Neural cell (in vitro differentiated cells): Measurements from ENCODE around the gene SSBP3.

Experiments used
- CTCF ChIP-seq: fragments of 450-650 bp; IDR thresholded peaks from 2 replicates; pipeline ENCODE4 v1.5.1; 2014; ENCODE audit warnings: antibody characterized with exemption, mild to moderate bottlenecking, moderate library complexity; ENCODE audit not compliant: poor library complexity, severe bottlenecking
- EZH2 ChIP-seq: fragments of 200-600, 300-800 bp; shearing (Covaris generic), sonication (generic); IDR thresholded peaks from 2 replicates; pipeline ENCODE4 v1.6.1; 2014; ENCODE audit warnings: antibody characterized with exemption, low read length, borderline replicate concordance, mild to moderate bottlenecking; ENCODE audit not compliant: insufficient read depth, poor library complexity, severe bottlenecking
- POLR2AphosphoS5 ChIP-seq: IDR thresholded peaks from 2 replicates; pipeline ENCODE4 v1.6.1; 2012
- TF ChIP-seq, protein P1 (sequence below): IDR thresholded peaks from 2 replicates; pipeline ENCODE4 v1.6.1; 2012; ENCODE audit warnings: borderline replicate concordance

GRCh38 chr1:54212872-54213271 lies 193.3 kb downstream of the SSBP3 start:
- TF ChIP-seq CTCF: no peak
- TF ChIP-seq, protein P1, sequence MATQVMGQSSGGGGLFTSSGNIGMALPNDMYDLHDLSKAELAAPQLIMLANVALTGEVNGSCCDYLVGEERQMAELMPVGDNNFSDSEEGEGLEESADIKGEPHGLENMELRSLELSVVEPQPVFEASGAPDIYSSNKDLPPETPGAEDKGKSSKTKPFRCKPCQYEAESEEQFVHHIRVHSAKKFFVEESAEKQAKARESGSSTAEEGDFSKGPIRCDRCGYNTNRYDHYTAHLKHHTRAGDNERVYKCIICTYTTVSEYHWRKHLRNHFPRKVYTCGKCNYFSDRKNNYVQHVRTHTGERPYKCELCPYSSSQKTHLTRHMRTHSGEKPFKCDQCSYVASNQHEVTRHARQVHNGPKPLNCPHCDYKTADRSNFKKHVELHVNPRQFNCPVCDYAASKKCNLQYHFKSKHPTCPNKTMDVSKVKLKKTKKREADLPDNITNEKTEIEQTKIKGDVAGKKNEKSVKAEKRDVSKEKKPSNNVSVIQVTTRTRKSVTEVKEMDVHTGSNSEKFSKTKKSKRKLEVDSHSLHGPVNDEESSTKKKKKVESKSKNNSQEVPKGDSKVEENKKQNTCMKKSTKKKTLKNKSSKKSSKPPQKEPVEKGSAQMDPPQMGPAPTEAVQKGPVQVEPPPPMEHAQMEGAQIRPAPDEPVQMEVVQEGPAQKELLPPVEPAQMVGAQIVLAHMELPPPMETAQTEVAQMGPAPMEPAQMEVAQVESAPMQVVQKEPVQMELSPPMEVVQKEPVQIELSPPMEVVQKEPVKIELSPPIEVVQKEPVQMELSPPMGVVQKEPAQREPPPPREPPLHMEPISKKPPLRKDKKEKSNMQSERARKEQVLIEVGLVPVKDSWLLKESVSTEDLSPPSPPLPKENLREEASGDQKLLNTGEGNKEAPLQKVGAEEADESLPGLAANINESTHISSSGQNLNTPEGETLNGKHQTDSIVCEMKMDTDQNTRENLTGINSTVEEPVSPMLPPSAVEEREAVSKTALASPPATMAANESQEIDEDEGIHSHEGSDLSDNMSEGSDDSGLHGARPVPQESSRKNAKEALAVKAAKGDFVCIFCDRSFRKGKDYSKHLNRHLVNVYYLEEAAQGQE: no peak
- TF ChIP-seq POLR2AphosphoS5: no peak
- TF ChIP-seq EZH2: no peak
